Upper lobe of left lung (tissue), 4 donors: ENCODE results near the gene HIF3A.

ENCODE experiments used
- EP300 ChIP-seq, 4 donors: sonication (generic); formaldehyde crosslinking; IDR thresholded peaks; one replicate each; pipeline ENCODE4 v1.5.1; 2017; ENCODE audit warnings: antibody characterized with exemption in 4 of 4, control low read depth in 2 of 4
- POLR2A ChIP-seq, 4 donors: fragments of 450-650 bp; IDR thresholded peaks; one replicate each; pipeline ENCODE4 v1.5.1; 2016 to 2017; ENCODE audit warnings: antibody characterized with exemption in 4 of 4, mild to moderate bottlenecking in 2 of 4
- POLR2AphosphoS5 ChIP-seq, 2 donors: sonication (generic); formaldehyde crosslinking; IDR thresholded peaks; one replicate each; pipeline ENCODE4 v1.5.1; 2017; ENCODE audit warnings: antibody characterized with exemption in 2 of 2
- TF ChIP-seq, protein P1 (sequence below), 6 experiments: fragments of 450-650 bp in 4 of 6; fragments of 200-600 bp in 2 of 6; sonication (generic) in 2 of 6; IDR thresholded peaks; one replicate each; pipeline ENCODE4 v1.5.1; 2016 to 2019; ENCODE audit warnings: antibody characterized with exemption in 6 of 6

DNA sequence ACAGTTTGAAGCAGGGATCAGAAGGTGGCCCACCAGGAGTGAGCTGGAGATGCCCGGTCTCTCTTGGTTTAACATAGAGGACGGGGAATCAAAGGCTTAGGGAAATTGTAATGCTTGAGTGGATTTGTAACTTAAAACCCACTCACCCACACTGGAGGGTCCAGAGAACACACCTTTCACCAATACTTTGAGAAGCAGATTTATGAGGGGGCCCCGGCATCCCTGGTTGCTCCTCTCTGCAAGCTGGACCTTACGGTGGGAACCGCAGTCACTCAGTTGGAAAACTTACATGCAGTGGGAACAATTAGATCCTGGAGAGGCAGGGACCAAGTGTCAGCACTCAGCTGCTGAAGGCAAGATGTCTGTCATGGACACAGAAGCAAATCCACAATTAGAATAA is 70.6 kb downstream of the HIF3A start:
- TF ChIP-seq POLR2A (IDR thresholded peaks at IDR 0.05) (no peak), EP300 (IDR thresholded peaks at IDR 0.05) (no peak), POLR2AphosphoS5 (IDR thresholded peaks at IDR 0.05) (no peak)
- TF ChIP-seq, protein P1, sequence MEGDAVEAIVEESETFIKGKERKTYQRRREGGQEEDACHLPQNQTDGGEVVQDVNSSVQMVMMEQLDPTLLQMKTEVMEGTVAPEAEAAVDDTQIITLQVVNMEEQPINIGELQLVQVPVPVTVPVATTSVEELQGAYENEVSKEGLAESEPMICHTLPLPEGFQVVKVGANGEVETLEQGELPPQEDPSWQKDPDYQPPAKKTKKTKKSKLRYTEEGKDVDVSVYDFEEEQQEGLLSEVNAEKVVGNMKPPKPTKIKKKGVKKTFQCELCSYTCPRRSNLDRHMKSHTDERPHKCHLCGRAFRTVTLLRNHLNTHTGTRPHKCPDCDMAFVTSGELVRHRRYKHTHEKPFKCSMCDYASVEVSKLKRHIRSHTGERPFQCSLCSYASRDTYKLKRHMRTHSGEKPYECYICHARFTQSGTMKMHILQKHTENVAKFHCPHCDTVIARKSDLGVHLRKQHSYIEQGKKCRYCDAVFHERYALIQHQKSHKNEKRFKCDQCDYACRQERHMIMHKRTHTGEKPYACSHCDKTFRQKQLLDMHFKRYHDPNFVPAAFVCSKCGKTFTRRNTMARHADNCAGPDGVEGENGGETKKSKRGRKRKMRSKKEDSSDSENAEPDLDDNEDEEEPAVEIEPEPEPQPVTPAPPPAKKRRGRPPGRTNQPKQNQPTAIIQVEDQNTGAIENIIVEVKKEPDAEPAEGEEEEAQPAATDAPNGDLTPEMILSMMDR (IDR thresholded peaks at IDR 0.05), result no peak
